ENCODE results near the gene SMS.

Gene SMS

GRCh38 chrX:21940356-21940829 is at the start of gene SMS:
Gene SMS (plus strand): TSS chrX:21940709. CDS start chrX:21940825, 116 bp downstream.
- Histone ChIP-seq H3K27me3 (ENCODE audit: insufficient read depth, low read length) (no peaks in the 10 kb centered on the region), H2AFZ (ENCODE audit: low read length) (peak within 1 kb of the TSS; percentile 42; the same call in 1 of the 2 replicates), H3K27ac (ENCODE audit: low read depth, low read length, poor library complexity, severe bottlenecking) (peak within 1 kb of the TSS; percentile 23), H3K4me3 (ENCODE audit: low read depth, low read length, poor library complexity, severe bottlenecking) (peak within 1 kb of the TSS; percentile 81), H3K9me2 (ENCODE audit: low read depth, low read length) (no peaks in the 10 kb centered on the region), H3F3A (ENCODE audit: insufficient read depth, low read length) (0 out of 2 replicates have a peak, but pooled peaks cover 3% of the 10 kb centered on the region), H3K9ac (ENCODE audit: low read length) (peak within 1 kb of the TSS; percentile 78), H3K4me1 (ENCODE audit: insufficient read depth, low read length, severe bottlenecking) (peaks cover 29% of the 10 kb centered on the region), H4K20me1 (ENCODE audit: insufficient read depth, low read length) (no peaks in the 10 kb centered on the region), H3K9me3 (ENCODE audit: low read length) (no peaks in the 10 kb centered on the region), H3K4me2 (ENCODE audit: low read length) (peak within 1 kb of the TSS; percentile 67), H3K79me2 (ENCODE audit: insufficient read depth, low read length) (peaks cover 12% of the 10 kb centered on the region; the same call in 1 of the 2 replicates), H3K36me3 (ENCODE audit: insufficient read depth, low read length) (peaks cover 3% of the 10 kb centered on the region; the same call in 1 of the 2 replicates)
- no peak for TF ChIP-seq CTCF (IDR thresholded peaks at IDR 0.05; ENCODE audit: low read length)
- no peak for TF ChIP-seq EZH2 (IDR thresholded peaks at IDR 0.05; ENCODE audit: borderline replicate concordance, low read length)

DNA sequence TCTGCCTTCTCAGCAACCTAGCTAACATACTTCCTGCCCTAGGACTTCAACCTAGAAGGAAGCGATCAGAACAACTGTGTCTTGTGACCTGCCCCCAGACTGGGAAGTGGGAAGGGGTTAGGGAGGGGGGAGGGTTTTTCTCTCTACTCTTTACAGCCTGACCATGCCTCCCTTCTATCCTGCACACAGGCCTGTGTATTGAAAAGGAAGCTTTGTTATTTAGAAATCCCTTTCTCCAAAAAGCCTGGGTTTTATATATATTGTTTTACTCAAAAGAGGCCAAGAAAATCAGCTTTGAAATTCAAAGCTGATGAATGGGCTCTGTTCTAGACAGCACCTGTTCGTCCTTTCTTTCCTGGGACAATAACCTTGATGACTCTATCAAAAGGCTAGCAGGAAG is 35.2 kb upstream of the SMS start:
- no peak overlapping the region for H3K27ac ChIP-seq (ENCODE audit: low read depth, low read length, poor library complexity, severe bottlenecking)
- no peak overlapping the region for H3K9ac ChIP-seq (ENCODE audit: low read length)

DNA sequence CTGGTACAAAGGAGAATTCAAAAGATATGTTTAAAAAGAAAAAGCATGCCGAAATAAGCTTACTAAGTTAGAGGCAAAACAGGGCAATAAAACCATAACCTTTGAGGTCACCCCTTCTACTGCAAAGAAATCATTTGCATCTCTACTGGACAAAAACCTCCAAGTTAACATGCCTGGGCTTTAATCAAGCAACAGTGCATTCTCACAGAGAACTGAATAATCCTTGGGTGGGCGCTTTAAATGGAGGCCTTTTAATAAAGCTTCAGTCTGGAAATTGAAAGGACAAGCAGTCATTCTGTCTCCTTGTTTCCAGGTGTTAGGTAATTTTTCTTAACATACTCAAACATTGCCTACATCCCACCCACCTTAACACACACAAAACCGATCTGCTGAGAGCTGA is 34.6 kb upstream of the SMS start:
- no peaks in the 10 kb centered on the region for H4K20me1 ChIP-seq (ENCODE audit: insufficient read depth, low read length)

More for the DNA sequence above, 35.2 kb upstream of the SMS start:
- Histone ChIP-seq H3K9me2 (ENCODE audit: low read depth, low read length) (no peaks in the 10 kb centered on the region), H3K36me3 (ENCODE audit: insufficient read depth, low read length) (no peaks in the 10 kb centered on the region), H3K4me1 (ENCODE audit: insufficient read depth, low read length, severe bottlenecking) (no peaks in the 10 kb centered on the region), H3K9me3 (ENCODE audit: low read length) (no peaks in the 10 kb centered on the region), H3K27me3 (ENCODE audit: insufficient read depth, low read length) (no peaks in the 10 kb centered on the region), H3K4me3 (ENCODE audit: low read depth, low read length, poor library complexity, severe bottlenecking) (no peak overlapping the region), H3F3A (ENCODE audit: insufficient read depth, low read length) (no peaks in the 10 kb centered on the region), H4K20me1 (ENCODE audit: insufficient read depth, low read length) (no peaks in the 10 kb centered on the region), H3K79me2 (ENCODE audit: insufficient read depth, low read length) (no peaks in the 10 kb centered on the region), H3K4me2 (ENCODE audit: low read length) (no peak overlapping the region), H2AFZ (ENCODE audit: low read length) (no peak overlapping the region)
- TF ChIP-seq EZH2 (IDR thresholded peaks at IDR 0.05; ENCODE audit: borderline replicate concordance, low read length) (no peak), CTCF (IDR thresholded peaks at IDR 0.05; ENCODE audit: low read length) (no peak)

More for the DNA sequence above, 34.6 kb upstream of the SMS start:
- Histone ChIP-seq H3K4me1 (ENCODE audit: insufficient read depth, low read length, severe bottlenecking) (no peaks in the 10 kb centered on the region), H3K4me2 (ENCODE audit: low read length) (no peak overlapping the region), H3K9me3 (ENCODE audit: low read length) (no peaks in the 10 kb centered on the region), H3K9ac (ENCODE audit: low read length) (no peak overlapping the region), H3K79me2 (ENCODE audit: insufficient read depth, low read length) (no peaks in the 10 kb centered on the region), H3K4me3 (ENCODE audit: low read depth, low read length, poor library complexity, severe bottlenecking) (no peak overlapping the region), H3K36me3 (ENCODE audit: insufficient read depth, low read length) (no peaks in the 10 kb centered on the region), H3K9me2 (ENCODE audit: low read depth, low read length) (no peaks in the 10 kb centered on the region), H2AFZ (ENCODE audit: low read length) (no peak overlapping the region), H3K27me3 (ENCODE audit: insufficient read depth, low read length) (no peaks in the 10 kb centered on the region), H3K27ac (ENCODE audit: low read depth, low read length, poor library complexity, severe bottlenecking) (no peak overlapping the region), H3F3A (ENCODE audit: insufficient read depth, low read length) (no peaks in the 10 kb centered on the region)
- TF ChIP-seq EZH2 (IDR thresholded peaks at IDR 0.05; ENCODE audit: borderline replicate concordance, low read length) = no peak
- no peak for TF ChIP-seq CTCF (IDR thresholded peaks at IDR 0.05; ENCODE audit: low read length)

Data from OCI-LY1 (cell line).